ENCODE measurements around the gene C15orf40.

GRCh38 chr15:83053151-83053550 is 41.7 kb upstream of the C15orf40 start:
- no peak for TF ChIP-seq TAF1 (conservative IDR thresholded peaks at IDR 0.05)
- no peak for TF ChIP-seq CTCF (IDR thresholded peaks at IDR 0.05; ENCODE audit: low read depth, low read length, missing input control)
- TF ChIP-seq REST (IDR thresholded peaks at IDR 0.05): no peak
- TF ChIP-seq SP1 (IDR thresholded peaks at IDR 0.05): no peak
- TF ChIP-seq GABPA (IDR thresholded peaks at IDR 0.05 in 1 of 2, conservative IDR thresholded peaks at IDR 0.05 in 1 of 2): no peak
- TF ChIP-seq ZBTB33 (IDR thresholded peaks at IDR 0.05): no peak
- no peak for TF ChIP-seq MAX (IDR thresholded peaks at IDR 0.05)
- TF ChIP-seq ATF3 (IDR thresholded peaks at IDR 0.05): no peak
- no peak for TF ChIP-seq HNF4G (IDR thresholded peaks at IDR 0.05)
- no peak for TF ChIP-seq JUND (IDR thresholded peaks at IDR 0.05)
- TF ChIP-seq FOXA1 (IDR thresholded peaks at IDR 0.05): no peak
- TF ChIP-seq EGR1 (IDR thresholded peaks at IDR 0.05; ENCODE audit: low read depth in 2 of 2): no peak
- TF ChIP-seq YY1 (IDR thresholded peaks at IDR 0.05): no peak
- TF ChIP-seq RXRA (IDR thresholded peaks at IDR 0.05): no peak

Data from liver (tissue), 3 donors.